ENCODE results near the gene SLC25A28.

DNA sequence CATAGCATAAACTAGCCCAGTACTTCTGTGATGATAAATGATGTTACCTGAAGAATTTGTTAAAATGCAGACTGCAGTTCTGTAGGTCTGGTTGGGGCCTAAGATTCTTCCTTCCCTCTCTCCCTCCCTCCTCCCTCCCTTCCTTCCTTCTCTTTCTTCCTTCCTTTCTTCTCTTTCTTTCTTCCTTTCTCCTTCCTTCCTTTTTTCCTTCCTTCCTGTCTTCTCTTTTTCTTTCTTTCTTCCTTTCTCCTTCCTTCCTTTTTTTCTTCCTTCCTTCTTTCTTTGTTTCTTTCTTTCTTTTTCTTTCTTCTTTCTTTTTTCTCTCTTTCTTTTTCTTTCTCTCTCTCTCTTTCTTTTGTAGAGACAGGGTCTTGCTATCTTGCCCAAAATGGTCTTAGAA, 3.7 kb upstream of the SLC25A28 start:
- TF ChIP-seq, protein P1, sequence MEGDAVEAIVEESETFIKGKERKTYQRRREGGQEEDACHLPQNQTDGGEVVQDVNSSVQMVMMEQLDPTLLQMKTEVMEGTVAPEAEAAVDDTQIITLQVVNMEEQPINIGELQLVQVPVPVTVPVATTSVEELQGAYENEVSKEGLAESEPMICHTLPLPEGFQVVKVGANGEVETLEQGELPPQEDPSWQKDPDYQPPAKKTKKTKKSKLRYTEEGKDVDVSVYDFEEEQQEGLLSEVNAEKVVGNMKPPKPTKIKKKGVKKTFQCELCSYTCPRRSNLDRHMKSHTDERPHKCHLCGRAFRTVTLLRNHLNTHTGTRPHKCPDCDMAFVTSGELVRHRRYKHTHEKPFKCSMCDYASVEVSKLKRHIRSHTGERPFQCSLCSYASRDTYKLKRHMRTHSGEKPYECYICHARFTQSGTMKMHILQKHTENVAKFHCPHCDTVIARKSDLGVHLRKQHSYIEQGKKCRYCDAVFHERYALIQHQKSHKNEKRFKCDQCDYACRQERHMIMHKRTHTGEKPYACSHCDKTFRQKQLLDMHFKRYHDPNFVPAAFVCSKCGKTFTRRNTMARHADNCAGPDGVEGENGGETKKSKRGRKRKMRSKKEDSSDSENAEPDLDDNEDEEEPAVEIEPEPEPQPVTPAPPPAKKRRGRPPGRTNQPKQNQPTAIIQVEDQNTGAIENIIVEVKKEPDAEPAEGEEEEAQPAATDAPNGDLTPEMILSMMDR (conservative IDR thresholded peaks at IDR 0.05; ENCODE audit: low read depth, low read length), result no peak
- TF ChIP-seq EZH2 (IDR thresholded peaks at IDR 0.05; ENCODE audit: borderline replicate concordance, low read depth, low read length, poor library complexity, severe bottlenecking), result no peak

Data from A673 (cell line).